ENCODE results near the gene AGL. TPM values are rescaled to one million over a fixed set of nuclear protein-coding genes. Genes with fewer than 3 reads are reported as not detected.
"Not testable (repeated sequence)": the region's sequence is repeated elsewhere in the genome, so short reads cannot be mapped to it uniquely, and the experiment has no call there.

Gene AGL
- polyA plus RNA-seq, 4 donors: 5.9 to 19.9 (median 8.2) TPM

DNA sequence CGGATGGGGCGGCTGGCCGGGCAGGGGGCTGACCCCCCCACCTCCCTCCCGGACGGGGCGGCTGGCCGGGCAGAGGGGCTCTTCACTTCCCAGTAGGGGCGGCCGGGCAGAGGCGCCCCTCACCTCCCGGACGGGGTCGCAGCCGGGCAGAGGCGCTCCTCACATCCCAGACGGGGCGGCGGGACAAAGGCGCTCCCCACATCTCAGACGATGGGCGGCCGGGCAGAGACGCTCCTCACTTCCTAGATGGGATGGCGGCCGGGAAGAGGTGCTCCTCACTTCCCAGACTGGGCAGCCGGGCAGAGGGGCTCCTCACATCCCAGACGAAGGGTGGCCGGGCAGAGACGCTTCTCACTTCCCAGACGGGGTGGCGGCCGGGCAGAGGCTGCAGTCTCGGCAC, 6.9 kb downstream of the AGL start:
- DNase-seq; H3K36me3 ChIP-seq (ENCODE audit: control insufficient read depth in 3 of 3, insufficient read depth in 2 of 3, low read depth in 1 of 3, low read length in 3 of 3); H3K4me3 ChIP-seq (ENCODE audit: low read depth in 1 of 3, low read length in 3 of 3); H3K27me3 ChIP-seq (ENCODE audit: control insufficient read depth in 3 of 3, insufficient read depth in 3 of 3, low read length in 3 of 3); H3K27ac ChIP-seq (ENCODE audit: low read depth in 1 of 3, low read length in 2 of 3); FAIRE-seq; H3K4me1 ChIP-seq (ENCODE audit: control insufficient read depth in 3 of 3, insufficient read depth in 2 of 3, low read depth in 1 of 3, low read length in 2 of 3); H3K9me3 ChIP-seq (ENCODE audit: control insufficient read depth in 2 of 2, insufficient read depth in 1 of 2, low read depth in 1 of 2, low read length in 1 of 2): not testable (repeated sequence)
- 94 to 97% (median 97%) methylated on average over 11 to 30 of the region's 33 CpGs for WGBS, 3 donors

DNA sequence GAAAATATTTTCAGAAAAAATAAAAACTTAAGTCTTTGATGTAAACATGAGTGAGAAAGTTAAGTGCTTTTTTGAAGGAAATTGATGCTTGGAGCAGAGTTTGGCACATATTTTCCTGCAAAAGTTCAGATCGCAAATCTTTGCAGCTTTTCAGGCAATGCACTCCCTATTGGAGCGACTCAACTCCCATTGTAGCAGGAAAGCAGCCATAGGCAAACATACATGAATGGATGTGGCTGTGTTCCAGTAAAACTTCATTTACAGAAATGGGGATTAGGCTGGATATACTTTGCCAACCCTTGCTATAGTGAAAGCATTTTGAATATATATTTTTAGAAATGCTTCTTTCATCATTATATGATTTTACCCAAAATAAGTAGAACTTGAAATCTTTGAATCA, 8.1 kb downstream of the AGL start:
- 70 to 92% (median 74%) methylated on average over 2 of the region's 2 CpGs for WGBS, 3 donors
- Histone ChIP-seq H3K27me3 (ENCODE audit: control insufficient read depth in 3 of 3, insufficient read depth in 3 of 3, low read length in 3 of 3) (no peaks in the 10 kb centered on the region), H3K4me3 (ENCODE audit: low read depth in 1 of 3, low read length in 3 of 3) (no peak overlapping the region), H3K4me1 (ENCODE audit: control insufficient read depth in 3 of 3, insufficient read depth in 2 of 3, low read depth in 1 of 3, low read length in 2 of 3) (no peaks in the 10 kb centered on the region), H3K36me3 (ENCODE audit: control insufficient read depth in 3 of 3, insufficient read depth in 2 of 3, low read depth in 1 of 3, low read length in 3 of 3) (peaks cover 0 to 16% (median 0%) of the 10 kb centered on the region in 3 donors), H3K9me3 (ENCODE audit: control insufficient read depth in 2 of 2, insufficient read depth in 1 of 2, low read depth in 1 of 2, low read length in 1 of 2) (no peaks in the 10 kb centered on the region), H3K27ac (ENCODE audit: low read depth in 1 of 3, low read length in 2 of 3) (no peak overlapping the region)
- DNase-seq (no peak), FAIRE-seq (no peak)

GRCh38 chr1:99858881-99859280, 8.7 kb downstream of the AGL start:
- Histone ChIP-seq H3K4me3 (ENCODE audit: low read depth in 1 of 3, low read length in 3 of 3) (no peak overlapping the region), H3K9me3 (ENCODE audit: control insufficient read depth in 2 of 2, insufficient read depth in 1 of 2, low read depth in 1 of 2, low read length in 1 of 2) (no peaks in the 10 kb centered on the region), H3K27ac (ENCODE audit: low read depth in 1 of 3, low read length in 2 of 3) (no peak overlapping the region), H3K36me3 (ENCODE audit: control insufficient read depth in 3 of 3, insufficient read depth in 2 of 3, low read depth in 1 of 3, low read length in 3 of 3) (peaks cover 0 to 18% (median 0%) of the 10 kb centered on the region in 3 donors), H3K4me1 (ENCODE audit: control insufficient read depth in 3 of 3, insufficient read depth in 2 of 3, low read depth in 1 of 3, low read length in 2 of 3) (no peaks in the 10 kb centered on the region), H3K27me3 (ENCODE audit: control insufficient read depth in 3 of 3, insufficient read depth in 3 of 3, low read length in 3 of 3) (no peaks in the 10 kb centered on the region)
- DNase-seq (no peak), FAIRE-seq (no peak)

- H3K36me3 ChIP-seq (ENCODE audit: control insufficient read depth in 3 of 3, insufficient read depth in 2 of 3, low read depth in 1 of 3, low read length in 3 of 3): peaks cover 0 to 16% (median 1%) of the 10 kb centered on the region in 3 donors
- H3K27ac ChIP-seq (ENCODE audit: low read depth in 1 of 3, low read length in 2 of 3): no peak overlapping the region
- WGBS, 3 donors: 86 to 93% (median 92%) methylated on average over 4 of the region's 4 CpGs
- no peaks in the 10 kb centered on the region for H3K9me3 ChIP-seq (ENCODE audit: control insufficient read depth in 2 of 2, insufficient read depth in 1 of 2, low read depth in 1 of 2, low read length in 1 of 2)
- H3K27me3 ChIP-seq (ENCODE audit: control insufficient read depth in 3 of 3, insufficient read depth in 3 of 3, low read length in 3 of 3): no peaks in the 10 kb centered on the region
- H3K4me1 ChIP-seq (ENCODE audit: control insufficient read depth in 3 of 3, insufficient read depth in 2 of 3, low read depth in 1 of 3, low read length in 2 of 3): no peaks in the 10 kb centered on the region
- DNase-seq (no peak), FAIRE-seq (no peak)
- H3K4me3 ChIP-seq (ENCODE audit: low read depth in 1 of 3, low read length in 3 of 3): no peak overlapping the region
Observed at GRCh38 chr1:99860703-99861102, 10.5 kb downstream of the AGL start.

DNA sequence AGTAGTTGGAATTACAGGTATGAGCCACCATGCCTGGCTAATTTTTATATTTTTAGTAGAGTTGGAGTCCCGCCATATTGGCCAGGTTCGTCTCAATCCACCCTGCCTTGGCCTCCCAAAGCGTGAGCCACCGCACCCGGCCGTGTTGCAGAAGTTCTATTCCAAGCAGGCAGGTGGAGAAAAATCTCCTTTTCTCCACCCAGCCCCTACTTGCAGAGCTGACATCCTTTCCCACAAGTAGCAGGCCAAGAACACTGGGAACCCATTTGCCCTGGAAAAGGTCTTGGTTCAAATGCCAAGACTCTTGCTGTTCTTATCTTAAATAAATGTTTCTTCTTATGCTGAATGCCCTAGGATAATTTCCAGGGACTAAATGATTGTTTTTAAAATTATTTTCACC, 17.5 kb downstream of the AGL start:
- WGBS, 3 donors: 96 to 98% (median 97%) methylated on average over 6 of the region's 6 CpGs
- no peaks in the 10 kb centered on the region for H3K27me3 ChIP-seq (ENCODE audit: control insufficient read depth in 3 of 3, insufficient read depth in 3 of 3, low read length in 3 of 3)
- FAIRE-seq (no peak), DNase-seq (no peak)
- no peaks in the 10 kb centered on the region for H3K9me3 ChIP-seq (ENCODE audit: control insufficient read depth in 2 of 2, insufficient read depth in 1 of 2, low read depth in 1 of 2, low read length in 1 of 2)
- peaks cover 0 to 12% (median 3%) of the 10 kb centered on the region in 3 donors for H3K36me3 ChIP-seq (ENCODE audit: control insufficient read depth in 3 of 3, insufficient read depth in 2 of 3, low read depth in 1 of 3, low read length in 3 of 3)
- no peaks in the 10 kb centered on the region for H3K4me1 ChIP-seq (ENCODE audit: control insufficient read depth in 3 of 3, insufficient read depth in 2 of 3, low read depth in 1 of 3, low read length in 2 of 3)
- no peak overlapping the region for H3K4me3 ChIP-seq (ENCODE audit: low read depth in 1 of 3, low read length in 3 of 3)
- H3K27ac ChIP-seq (ENCODE audit: low read depth in 1 of 3, low read length in 2 of 3): no peak overlapping the region

DNA sequence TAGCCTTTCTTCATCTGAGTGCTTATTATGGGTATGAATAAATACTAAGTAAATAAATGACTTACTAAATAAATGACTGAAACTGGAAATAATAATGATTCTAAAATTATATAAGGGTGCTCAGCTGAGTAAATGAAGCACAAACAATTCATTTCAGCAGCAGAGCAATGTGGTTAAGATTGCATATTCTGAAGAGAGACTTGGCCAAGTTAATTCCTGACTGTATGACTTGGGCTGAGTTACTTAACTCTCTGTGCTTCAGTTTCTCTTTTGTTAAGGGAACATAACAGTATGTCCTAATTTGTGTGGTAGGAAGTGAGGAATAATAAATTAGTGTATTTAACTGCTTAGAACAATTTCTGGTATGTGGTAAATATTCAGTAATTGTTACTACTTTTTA, 19.1 kb downstream of the AGL start:
- no peak overlapping the region for H3K4me3 ChIP-seq (ENCODE audit: low read depth in 1 of 3, low read length in 3 of 3)
- FAIRE-seq (no peak), DNase-seq (no peak)
- no peaks in the 10 kb centered on the region for H3K27me3 ChIP-seq (ENCODE audit: control insufficient read depth in 3 of 3, insufficient read depth in 3 of 3, low read length in 3 of 3)
- no peaks in the 10 kb centered on the region for H3K4me1 ChIP-seq (ENCODE audit: control insufficient read depth in 3 of 3, insufficient read depth in 2 of 3, low read depth in 1 of 3, low read length in 2 of 3)
- H3K27ac ChIP-seq (ENCODE audit: low read depth in 1 of 3, low read length in 2 of 3): no peak overlapping the region
- peaks cover 0 to 9% (median 3%) of the 10 kb centered on the region in 3 donors for H3K36me3 ChIP-seq (ENCODE audit: control insufficient read depth in 3 of 3, insufficient read depth in 2 of 3, low read depth in 1 of 3, low read length in 3 of 3)
- H3K9me3 ChIP-seq (ENCODE audit: control insufficient read depth in 2 of 2, insufficient read depth in 1 of 2, low read depth in 1 of 2, low read length in 1 of 2): no peaks in the 10 kb centered on the region

GRCh38 chr1:99869723-99870122, 19.6 kb downstream of the AGL start:
- FAIRE-seq (no peak), DNase-seq (no peak)
- H3K4me1 ChIP-seq (ENCODE audit: control insufficient read depth in 3 of 3, insufficient read depth in 2 of 3, low read depth in 1 of 3, low read length in 2 of 3): no peaks in the 10 kb centered on the region
- H3K9me3 ChIP-seq (ENCODE audit: control insufficient read depth in 2 of 2, insufficient read depth in 1 of 2, low read depth in 1 of 2, low read length in 1 of 2): no peaks in the 10 kb centered on the region
- H3K27ac ChIP-seq (ENCODE audit: low read depth in 1 of 3, low read length in 2 of 3): no peak overlapping the region
- no peak overlapping the region for H3K4me3 ChIP-seq (ENCODE audit: low read depth in 1 of 3, low read length in 3 of 3)
- no peaks in the 10 kb centered on the region for H3K27me3 ChIP-seq (ENCODE audit: control insufficient read depth in 3 of 3, insufficient read depth in 3 of 3, low read length in 3 of 3)
- peaks cover 0 to 10% (median 3%) of the 10 kb centered on the region in 3 donors for H3K36me3 ChIP-seq (ENCODE audit: control insufficient read depth in 3 of 3, insufficient read depth in 2 of 3, low read depth in 1 of 3, low read length in 3 of 3)
- WGBS, 3 donors: 78 to 92% (median 84%) methylated on average over 6 of the region's 6 CpGs

- no peak for FAIRE-seq
- Histone ChIP-seq H3K36me3 (ENCODE audit: control insufficient read depth in 3 of 3, insufficient read depth in 2 of 3, low read depth in 1 of 3, low read length in 3 of 3) (peaks cover 0 to 11% (median 2%) of the 10 kb centered on the region in 3 donors), H3K27me3 (ENCODE audit: control insufficient read depth in 3 of 3, insufficient read depth in 3 of 3, low read length in 3 of 3) (no peaks in the 10 kb centered on the region), H3K4me3 (ENCODE audit: low read depth in 1 of 3, low read length in 3 of 3) (no peak overlapping the region), H3K4me1 (ENCODE audit: control insufficient read depth in 3 of 3, insufficient read depth in 2 of 3, low read depth in 1 of 3, low read length in 2 of 3) (no peaks in the 10 kb centered on the region), H3K27ac (ENCODE audit: low read depth in 1 of 3, low read length in 2 of 3) (no peak overlapping the region), H3K9me3 (ENCODE audit: control insufficient read depth in 2 of 2, insufficient read depth in 1 of 2, low read depth in 1 of 2, low read length in 1 of 2) (no peaks in the 10 kb centered on the region)
- WGBS, 3 donors: 44 to 78% (median 58%) methylated on average over 1 of the region's 1 CpG
- DNase-seq: peak; percentile 13 to 18
Observed at GRCh38 chr1:99872063-99872462, 21.9 kb downstream of the AGL start.

- FAIRE-seq: no peak
- no peaks in the 10 kb centered on the region for H3K27me3 ChIP-seq (ENCODE audit: control insufficient read depth in 3 of 3, insufficient read depth in 3 of 3, low read length in 3 of 3)
- no peak overlapping the region for H3K4me3 ChIP-seq (ENCODE audit: low read depth in 1 of 3, low read length in 3 of 3)
- no peaks in the 10 kb centered on the region for H3K9me3 ChIP-seq (ENCODE audit: control insufficient read depth in 2 of 2, insufficient read depth in 1 of 2, low read depth in 1 of 2, low read length in 1 of 2)
- H3K27ac ChIP-seq (ENCODE audit: low read depth in 1 of 3, low read length in 2 of 3): no peak overlapping the region
- 41 to 93% (median 49%) methylated on average over 3 of the region's 3 CpGs for WGBS, 3 donors
- H3K4me1 ChIP-seq (ENCODE audit: control insufficient read depth in 3 of 3, insufficient read depth in 2 of 3, low read depth in 1 of 3, low read length in 2 of 3): no peaks in the 10 kb centered on the region
- H3K36me3 ChIP-seq (ENCODE audit: control insufficient read depth in 3 of 3, insufficient read depth in 2 of 3, low read depth in 1 of 3, low read length in 3 of 3): peaks cover 6 to 13% (median 7%) of the 10 kb centered on the region in 3 donors
- no peak for DNase-seq
Observed at GRCh38 chr1:99877568-99877967, 27.4 kb downstream of the AGL start.

All from small intestine (tissue), 7 donors.